H54 (cell line): ENCODE measurements around the gene TESMIN.

Experiments
- DNase-seq: peaks from one replicate; pipeline ENCODE4 v3.0.0; 2011; ENCODE audit warnings: low spot score, mixed read lengths; ENCODE audit not compliant: insufficient read length
- FAIRE-seq: peaks from 3 replicates; lab custom pipeline; 2011; peaks lifted over from hg19 to GRCh38; lab: Jason Lieb, UNC
- POLR2A ChIP-seq: IDR thresholded peaks from 2 replicates; pipeline ENCODE4 v1.6.1; 2011; ENCODE audit warnings: low read depth, mild to moderate bottlenecking, low read length

Gene TESMIN

GRCh38 chr11:68714060-68714856 is 37.1 kb downstream of the TESMIN start:
- FAIRE-seq (no peak), DNase-seq (no peak)
- no peak for TF ChIP-seq POLR2A

GRCh38 chr11:68711114-68711513 is 40.2 kb downstream of the TESMIN start:
- TF ChIP-seq POLR2A: no peak
- FAIRE-seq (no peak), DNase-seq (no peak)

GRCh38 chr11:68710409-68710808 is 40.9 kb downstream of the TESMIN start:
- no peak for TF ChIP-seq POLR2A
- FAIRE-seq (no peak), DNase-seq (no peak)

GRCh38 chr11:68709062-68709461 is 42.3 kb downstream of the TESMIN start:
- no peak for TF ChIP-seq POLR2A
- no peak for FAIRE-seq
- no peak for DNase-seq

GRCh38 chr11:68707527-68707926 is 43.8 kb downstream of the TESMIN start:
- DNase-seq: no peak
- no peak for FAIRE-seq
- TF ChIP-seq POLR2A: no peak

GRCh38 chr11:68704887-68705286 is 46.4 kb downstream of the TESMIN start:
- TF ChIP-seq POLR2A: no peak
- FAIRE-seq: no peak
- DNase-seq: no peak

GRCh38 chr11:68698993-68699392 is 52.3 kb downstream of the TESMIN start:
- no peak for FAIRE-seq
- no peak for DNase-seq
- TF ChIP-seq POLR2A: no peak

- no peak for DNase-seq
- no peak for TF ChIP-seq POLR2A
- no peak for FAIRE-seq
Observed at GRCh38 chr11:68695531-68695930, 55.8 kb downstream of the TESMIN start.

GRCh38 chr11:68694431-68695297 is 56.7 kb downstream of the TESMIN start:
- no peak for TF ChIP-seq POLR2A
- FAIRE-seq: no peak

GRCh38 chr11:68693484-68693882 is 57.8 kb downstream of the TESMIN start:
- no peak for TF ChIP-seq POLR2A
- DNase-seq (no peak), FAIRE-seq (no peak)

More at GRCh38 chr11:68694431-68695297, 56.7 kb downstream of the TESMIN start:
- no peak for DNase-seq

- DNase-seq (no peak), FAIRE-seq (no peak)
- TF ChIP-seq POLR2A: no peak
Observed at GRCh38 chr11:68692871-68693483, 58.3 kb downstream of the TESMIN start.

- TF ChIP-seq POLR2A: no peak
- DNase-seq (no peak), FAIRE-seq (no peak)
Observed at GRCh38 chr11:68692115-68692514, 59.2 kb downstream of the TESMIN start.

- no peak for TF ChIP-seq POLR2A
- no peak for FAIRE-seq
- no peak for DNase-seq
Observed at GRCh38 chr11:68691402-68691784, 59.9 kb downstream of the TESMIN start.
